Activated CD4-positive, alpha-beta T cell treated with anti-CD3 and anti-CD28 coated beads for 24 hours (primary cell): ENCODE data around the gene NRN1L.
A peak's percentile ranks its signal among the peaks of the same experiment; 100 is the strongest.
"Not testable (repeated sequence)": the region's sequence is repeated elsewhere in the genome, so short reads cannot be mapped to it uniquely, and the experiment has no call there.

Experiments
- DNase-seq, 2 donors: peaks; one replicate each; pipeline ENCODE4 v3.0.0-alpha.2; 2020; ENCODE audit warnings: low read depth in 2 of 2

Gene NRN1L

DNA sequence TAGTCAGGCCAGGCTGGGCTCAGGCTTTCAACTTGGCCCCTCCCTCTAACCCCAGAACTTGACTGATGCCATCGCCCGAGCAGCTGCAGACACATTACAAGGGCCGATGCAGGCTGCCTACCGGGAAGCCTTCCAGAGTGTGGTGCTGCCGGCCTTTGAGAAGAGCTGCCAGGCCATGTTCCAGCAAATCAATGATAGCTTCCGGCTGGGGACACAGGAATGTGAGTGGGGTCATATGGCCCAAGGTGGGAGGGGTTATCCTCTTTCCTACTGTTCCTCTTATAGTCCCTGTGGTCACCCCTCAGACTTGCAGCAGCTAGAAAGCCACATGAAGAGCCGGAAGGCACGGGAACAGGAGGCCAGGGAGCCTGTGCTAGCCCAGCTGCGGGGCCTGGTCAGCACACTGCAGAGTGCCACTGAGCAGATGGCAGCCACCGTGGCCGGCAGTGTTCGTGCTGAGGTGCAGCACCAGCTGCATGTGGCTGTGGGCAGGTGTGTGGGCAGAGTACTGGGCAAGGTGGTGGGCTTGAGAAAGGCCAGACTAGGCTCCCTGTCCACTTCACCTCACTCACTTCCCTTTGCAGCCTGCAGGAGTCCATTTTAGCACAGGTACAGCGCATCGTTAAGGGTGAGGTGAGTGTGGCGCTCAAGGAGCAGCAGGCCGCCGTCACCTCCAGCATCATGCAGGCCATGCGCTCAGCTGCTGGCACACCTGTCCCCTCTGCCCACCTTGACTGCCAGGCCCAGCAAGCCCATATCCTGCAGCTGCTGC lies 2.1 kb upstream of the NRN1L start:
- no peak for DNase-seq

DNA sequence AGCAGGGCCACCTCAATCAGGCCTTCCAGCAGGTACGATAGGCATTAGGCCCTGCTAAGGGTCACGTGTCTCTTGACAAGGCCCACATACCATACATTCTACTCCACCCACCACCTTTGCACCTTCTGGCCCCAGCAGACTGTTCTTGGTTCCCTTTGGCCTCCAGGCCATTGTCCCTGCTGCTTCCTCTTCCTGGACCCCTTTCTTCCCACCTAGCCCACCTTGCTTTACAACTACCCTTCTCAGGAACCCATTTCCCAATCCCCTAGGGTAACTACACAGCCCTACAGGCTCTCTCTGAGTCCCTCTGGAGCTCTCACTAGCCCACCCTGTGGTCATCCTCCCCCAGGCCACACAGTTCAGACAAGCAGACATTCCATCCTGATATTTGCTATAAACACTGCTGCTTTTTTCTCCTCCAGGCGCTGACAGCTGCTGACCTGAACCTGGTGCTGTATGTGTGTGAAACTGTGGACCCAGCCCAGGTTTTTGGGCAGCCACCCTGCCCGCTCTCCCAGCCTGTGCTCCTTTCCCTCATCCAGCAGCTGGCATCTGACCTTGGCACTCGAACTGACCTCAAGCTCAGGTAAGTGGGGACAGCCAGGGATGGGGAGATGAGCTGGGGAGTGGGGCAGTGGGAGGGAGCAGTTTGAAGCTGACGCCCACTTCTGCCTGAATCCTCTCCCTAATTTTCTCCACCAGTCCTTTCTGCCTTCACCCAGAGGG lies 1.4 kb upstream of the NRN1L start:
- no peak for DNase-seq

DNA sequence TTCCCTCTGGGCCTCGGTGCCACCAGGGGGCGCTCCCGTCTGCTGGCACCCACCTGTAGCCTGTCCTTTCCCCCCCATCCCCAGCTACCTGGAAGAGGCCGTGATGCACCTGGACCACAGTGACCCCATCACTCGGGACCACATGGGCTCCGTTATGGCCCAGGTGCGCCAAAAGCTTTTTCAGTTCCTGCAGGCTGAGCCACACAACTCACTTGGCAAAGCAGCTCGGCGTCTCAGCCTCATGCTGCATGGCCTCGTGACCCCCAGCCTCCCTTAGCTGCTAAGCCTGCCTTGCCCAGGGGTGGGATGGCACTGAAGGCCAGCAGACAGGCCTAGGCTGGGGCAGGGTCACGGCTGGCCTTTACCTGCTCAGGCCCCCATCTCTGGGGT lies 818 bp upstream of the NRN1L start:
- peak; percentile 55 to 68 for DNase-seq

DNA sequence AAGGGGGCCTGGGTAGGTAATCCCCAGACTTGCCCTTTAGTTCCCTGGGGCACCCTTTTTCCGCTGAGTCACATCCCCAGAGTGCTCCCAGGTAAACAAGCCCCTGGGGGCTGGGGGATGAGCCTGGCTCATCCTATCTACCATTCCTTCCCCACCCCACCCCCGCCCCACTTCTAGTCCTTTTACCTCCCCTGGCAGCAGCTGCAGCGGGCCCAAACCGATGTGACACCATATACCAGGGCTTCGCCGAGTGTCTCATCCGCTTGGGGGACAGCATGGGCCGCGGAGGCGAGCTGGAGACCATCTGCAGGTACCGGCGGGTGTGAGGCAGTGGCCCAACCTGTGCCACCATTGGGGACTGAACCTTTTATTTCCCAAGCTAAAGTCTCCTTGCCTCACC lies 860 bp downstream of the NRN1L start:
- DNase-seq = no peak

DNA sequence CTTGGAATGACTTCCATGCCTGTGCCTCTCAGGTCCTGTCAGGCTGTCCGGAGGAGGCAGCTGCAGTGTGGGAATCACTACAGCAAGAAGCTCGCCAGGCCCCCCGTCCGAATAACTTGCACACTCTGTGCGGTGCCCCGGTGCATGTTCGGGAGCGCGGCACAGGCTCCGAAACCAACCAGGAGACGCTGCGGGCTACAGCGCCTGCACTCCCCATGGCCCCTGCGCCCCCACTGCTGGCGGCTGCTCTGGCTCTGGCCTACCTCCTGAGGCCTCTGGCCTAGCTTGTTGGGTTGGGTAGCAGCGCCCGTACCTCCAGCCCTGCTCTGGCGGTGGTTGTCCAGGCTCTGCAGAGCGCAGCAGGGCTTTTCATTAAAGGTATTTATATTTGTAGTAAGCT lies 1.3 kb downstream of the NRN1L start:
- no peak for DNase-seq

DNA sequence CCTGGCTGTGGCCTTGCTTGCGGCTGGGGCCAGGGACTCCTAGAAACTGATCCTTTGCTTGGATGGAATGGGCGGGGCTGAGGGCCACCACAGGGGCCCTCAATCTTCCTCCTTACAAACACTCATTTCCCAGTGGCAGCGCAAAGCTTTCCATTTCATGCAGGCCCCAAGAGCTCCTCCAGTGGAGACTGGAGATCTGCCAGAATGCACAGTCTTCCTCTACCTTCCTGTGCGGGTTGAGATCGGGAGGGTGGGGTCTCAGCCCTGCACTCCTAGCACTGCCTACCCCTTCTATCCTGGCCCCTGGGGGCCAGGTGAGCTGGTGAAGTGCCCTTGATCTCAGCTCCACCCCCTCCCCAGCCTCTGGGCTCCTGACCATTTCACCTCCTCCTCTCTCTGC lies 1.7 kb downstream of the NRN1L start:
- no peak for DNase-seq

DNA sequence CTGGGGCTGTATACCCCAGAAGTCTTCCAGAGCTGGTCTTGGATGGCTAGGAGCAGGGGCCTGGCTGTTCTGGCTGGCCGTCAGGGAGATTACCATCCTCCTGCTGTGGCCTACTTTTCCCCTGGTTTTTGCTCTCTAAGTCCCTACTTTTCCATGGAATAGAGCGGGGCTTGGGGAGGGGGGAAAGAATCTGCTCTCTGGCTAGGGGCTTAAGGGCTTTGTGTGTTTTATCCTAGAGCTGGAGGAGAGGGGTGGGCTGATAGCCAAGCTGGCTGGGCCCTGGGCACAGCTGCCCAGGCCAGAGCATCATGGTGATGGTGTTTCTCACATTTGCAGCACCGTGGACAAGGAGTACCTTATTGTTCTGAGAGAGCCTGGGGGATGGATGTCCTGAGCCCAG lies 3.6 kb downstream of the NRN1L start:
- no peak for DNase-seq

DNA sequence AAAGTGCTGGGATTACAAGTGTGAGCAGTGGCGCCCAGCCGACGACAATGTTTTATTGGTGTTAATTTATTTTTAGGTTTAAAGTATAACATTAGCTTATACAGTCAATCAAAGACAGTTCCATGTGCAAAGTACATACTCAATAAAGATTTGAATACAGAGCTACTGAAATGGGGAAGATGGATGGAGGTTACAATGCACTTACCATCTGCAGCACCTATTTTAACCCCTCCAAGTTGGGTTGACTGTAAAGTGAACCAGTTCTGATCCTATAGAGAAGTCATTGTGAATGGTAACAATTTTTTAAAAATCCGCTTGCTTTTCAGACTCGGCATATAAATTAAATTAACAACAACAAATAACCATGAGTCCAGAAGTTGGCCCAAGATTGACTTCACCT lies 7.7 kb downstream of the NRN1L start:
- no peak for DNase-seq

DNA sequence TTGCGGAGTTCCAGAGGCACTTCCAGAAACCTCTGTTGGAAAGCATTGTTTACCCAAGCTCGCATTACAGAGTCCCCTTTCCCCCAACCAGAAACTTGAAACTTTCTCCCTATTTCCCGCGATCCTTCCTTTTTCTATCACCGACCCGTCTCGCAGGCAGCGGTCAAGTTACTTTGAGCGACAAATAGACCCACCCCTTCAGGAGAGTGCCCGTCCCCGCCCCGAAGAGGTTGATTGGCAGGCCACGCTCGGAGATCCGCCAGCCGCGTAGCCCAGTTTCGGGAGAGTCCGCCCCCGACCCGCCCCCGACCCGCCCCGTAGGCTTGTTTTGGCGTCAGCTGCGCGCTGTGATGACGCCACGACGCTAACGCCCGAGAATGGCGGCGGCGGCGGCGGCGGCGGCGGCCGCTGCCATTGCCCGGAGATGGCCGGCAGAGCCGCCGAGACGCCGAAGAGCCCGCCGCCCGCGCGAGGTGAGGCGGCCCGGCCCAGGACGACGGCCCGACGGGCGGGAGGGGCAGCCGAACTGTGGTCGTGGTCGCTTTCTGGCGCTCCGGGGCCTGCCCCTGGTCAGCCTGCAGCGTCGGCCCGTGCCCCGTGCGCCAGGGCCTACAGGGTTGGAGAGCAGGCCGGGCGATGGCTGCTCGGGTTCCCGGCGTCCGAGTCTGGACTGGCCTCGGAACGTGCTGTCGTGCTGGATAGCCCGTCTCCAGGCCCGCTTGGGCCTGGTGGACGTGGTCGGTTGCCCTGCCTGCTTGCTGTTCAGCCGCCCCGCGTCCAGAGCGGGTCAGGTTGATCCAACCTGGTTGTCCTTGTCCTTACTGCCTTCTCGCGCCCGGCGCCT lies 8.4 kb downstream of the NRN1L start, which contains the start of gene PSKH1:
Gene PSKH1, plus strand, starts transcription at position 356 of the 844 bp plus-strand sequence. CDS start 15,496 bp downstream, outside the sequence.
- DNase-seq = peak; percentile 91 to 92

DNA sequence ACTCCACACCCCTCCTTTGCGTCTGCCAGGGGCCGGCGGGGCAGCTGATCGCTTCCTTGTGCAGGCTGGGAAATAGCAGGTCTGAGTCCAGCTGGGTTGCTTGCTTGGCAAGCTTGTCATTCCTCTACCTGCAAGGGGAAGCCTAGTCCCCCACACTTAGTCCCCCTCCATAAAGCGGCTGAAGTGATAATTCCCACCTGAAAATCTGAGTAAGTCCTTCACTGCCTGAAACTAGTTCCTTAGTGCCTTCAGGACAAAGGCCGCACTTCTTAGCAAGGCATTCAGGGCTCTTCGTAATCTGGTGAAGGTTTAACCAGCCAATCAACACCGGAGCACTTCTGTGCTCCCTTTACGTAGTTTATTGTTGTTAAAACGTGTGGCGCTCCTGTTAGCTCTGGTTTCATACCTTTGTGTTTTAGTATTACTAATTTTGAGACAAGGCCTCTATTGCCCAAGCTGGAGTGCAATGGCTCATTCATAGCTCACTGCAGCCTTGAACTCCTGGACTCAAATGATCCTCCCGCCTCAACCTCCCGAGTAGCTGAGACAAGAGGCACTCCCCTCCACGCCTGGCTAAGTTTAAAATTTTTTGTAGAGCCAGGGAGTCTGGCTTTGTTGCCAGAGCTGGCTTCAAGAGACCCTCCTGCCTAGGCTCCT lies 9.2 kb downstream of the NRN1L start:
- DNase-seq = no peak

DNA sequence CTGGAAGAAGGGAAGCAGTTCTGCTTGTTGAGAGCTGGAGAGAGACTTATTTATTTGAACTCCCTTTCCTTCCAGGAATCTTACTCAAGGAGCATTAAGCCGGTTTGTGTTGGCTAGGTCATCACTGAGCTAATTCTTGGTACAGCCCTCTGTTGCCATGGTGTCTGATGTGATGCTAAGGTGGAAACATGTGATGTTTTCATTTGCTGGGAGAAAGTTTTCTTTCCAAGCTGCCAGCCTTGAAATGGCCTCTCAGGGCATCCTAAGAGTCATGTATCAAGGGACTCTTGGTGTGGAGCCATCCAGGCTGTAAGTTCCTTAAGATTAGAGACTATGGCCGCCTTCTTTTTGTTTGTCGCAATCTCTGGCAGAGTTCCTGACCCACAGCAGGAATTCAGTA lies 12.5 kb downstream of the NRN1L start:
- no peak for DNase-seq

DNA sequence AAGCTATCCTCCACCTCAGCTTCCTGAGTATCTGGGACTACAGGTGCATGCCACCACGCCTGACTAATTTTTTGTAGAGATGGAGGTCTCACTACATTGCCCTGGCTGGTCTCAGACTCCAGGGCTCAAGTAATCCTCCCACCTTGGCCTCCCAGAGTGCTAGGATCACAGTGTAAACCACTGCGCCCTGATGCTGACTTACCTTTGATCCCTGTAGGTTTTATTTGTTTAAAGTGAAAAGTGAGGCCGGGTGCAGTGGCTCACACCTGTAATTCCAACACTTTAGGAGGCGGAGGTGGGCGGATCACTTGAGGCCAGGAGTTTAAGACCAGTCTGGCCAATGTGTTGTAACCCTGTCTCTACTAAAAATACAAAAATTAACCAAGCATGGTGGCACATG lies 17.0 kb downstream of the NRN1L start:
- DNase-seq = no peak

DNA sequence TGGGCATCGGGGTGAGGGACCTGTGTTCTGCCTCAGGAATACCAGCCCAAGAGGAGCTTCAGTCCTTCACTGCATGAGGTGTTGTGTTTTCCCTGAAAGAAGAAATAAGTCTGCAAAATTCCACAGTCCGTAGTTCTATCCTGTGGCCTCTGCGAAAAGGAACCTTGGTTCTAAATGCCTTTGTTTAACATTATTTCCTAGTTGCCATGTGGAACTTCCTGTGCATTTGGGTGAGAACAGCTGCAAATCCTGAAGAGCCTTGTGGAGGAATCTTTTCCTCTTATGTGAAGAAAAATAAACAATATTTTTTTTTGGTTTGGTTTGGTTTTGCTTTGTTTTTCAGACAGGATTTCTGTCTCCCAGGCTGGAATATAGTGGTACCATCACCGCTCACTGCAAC lies 18.1 kb downstream of the NRN1L start:
- DNase-seq = no peak

DNA sequence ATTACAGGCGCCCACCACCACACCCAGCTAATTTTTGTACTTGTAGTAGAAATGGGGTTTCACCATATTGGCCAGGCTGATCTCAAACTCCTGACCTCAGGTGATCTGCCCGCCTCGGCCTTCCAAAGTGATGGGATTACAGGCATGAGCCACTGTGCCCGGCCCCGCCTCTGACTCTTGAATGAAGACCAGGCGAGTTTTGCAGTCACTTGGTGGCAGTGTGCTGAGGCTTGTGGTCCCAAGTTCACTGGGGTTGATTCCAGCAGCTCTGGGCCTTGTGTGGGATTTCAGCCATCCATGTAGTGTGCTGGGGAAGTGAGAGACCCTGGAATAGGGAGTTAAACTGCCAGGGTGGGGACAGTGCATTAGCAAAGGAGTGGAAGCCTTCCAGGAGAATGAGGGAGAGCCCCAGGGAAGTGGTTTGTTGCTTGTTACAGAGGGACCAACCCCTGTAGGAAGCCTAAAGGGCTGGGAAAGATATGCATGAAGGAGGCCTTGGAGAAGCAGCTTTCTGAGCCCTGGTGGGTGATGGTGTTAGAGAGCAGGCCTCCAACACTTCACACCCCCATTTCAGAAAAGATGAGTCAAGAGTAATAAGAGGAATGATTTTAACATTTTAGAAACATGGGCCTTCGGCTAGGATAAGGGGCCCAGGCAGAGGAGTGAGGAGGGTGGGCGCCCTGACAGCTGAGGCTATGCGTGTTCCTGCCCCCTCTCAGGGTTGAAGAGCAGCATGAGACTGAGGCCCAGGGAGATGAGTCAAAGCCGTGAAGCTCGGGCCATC lies 22.9 kb downstream of the NRN1L start:
- no peak for DNase-seq

DNA sequence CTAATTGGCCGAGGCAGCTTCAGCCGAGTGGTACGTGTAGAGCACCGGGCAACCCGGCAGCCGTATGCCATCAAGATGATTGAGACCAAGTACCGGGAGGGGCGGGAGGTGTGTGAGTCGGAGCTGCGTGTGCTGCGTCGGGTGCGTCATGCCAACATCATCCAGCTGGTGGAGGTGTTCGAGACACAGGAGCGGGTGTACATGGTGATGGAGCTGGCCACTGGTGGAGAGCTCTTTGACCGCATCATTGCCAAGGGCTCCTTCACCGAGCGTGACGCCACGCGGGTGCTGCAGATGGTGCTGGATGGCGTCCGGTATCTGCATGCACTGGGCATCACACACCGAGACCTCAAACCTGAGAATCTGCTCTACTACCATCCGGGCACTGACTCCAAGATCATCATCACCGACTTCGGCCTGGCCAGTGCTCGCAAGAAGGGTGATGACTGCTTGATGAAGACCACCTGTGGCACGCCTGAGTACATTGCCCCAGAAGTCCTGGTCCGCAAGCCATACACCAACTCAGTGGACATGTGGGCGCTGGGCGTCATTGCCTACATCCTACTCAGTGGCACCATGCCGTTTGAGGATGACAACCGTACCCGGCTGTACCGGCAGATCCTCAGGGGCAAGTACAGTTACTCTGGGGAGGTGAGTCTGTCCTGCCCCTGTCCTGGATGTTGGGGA lies 24.5 kb downstream of the NRN1L start:
- DNase-seq = no peak

DNA sequence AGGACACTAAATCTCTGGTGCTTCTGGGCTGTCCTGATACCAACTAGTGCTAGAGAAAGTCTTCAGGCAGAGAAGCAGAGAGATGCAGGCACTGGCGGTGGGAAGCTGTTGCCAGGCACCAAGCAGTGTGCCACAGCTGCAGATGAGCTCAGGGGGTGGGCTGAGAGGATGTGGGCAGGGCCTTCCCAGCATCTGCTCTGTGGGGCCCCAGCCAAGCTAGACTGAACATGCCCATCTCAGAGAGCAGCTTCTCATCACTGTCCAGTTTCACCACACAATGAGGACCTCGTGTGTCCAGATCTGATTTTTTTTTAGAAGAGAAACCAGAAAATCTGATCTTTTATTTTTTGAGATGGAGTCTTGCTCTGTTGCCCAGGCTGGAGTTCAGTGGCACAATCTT lies 25.5 kb downstream of the NRN1L start:
- DNase-seq = no peak

DNA sequence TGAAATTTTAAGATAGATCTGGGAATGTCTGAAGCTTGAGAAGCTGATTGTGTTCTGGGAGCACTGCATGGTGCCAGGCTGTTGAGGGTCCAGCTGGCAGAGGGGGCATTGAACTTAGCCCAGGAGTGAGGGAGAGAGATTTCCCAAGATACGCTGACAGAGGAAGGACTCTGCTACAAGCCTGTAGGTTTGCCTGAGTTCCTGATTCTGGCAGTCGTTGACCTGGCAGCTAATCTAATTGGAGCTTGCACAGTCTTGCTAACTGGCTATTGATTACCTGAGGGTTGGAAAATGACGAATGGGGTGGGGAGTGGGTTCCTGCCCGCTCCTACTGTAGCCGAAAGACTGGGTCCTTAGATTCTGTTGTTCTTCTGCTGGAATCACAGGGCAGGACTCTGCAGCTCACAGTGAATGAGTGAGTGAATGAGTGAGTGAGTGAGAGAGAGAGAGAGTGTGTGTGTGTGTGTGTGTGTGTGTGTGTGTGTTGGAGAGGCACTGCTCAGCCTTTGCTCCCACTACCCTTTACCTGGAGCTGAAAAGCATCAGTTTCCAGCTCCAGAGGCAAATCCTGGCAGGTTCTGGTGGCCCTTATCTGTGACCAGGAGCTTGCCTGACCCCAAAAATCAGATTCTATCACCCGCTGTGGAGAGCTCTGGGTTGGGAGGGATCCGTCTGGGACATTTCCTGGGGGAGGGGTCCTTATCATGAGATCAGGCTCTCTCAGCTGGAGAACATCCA lies 30.2 kb downstream of the NRN1L start:
- DNase-seq = no peak

DNA sequence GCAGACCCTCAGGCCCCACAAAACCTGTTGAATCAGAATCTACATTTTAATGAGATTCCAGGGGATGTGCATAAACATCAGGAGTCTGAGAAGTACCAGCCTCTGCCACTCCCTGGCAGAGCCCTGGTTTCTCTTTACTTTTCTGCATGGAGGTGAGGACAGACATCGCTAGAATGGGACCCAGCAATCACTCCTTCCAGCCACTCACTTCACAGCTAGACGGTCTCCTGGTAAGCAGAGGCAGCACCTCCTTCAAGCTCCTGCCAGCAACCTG lies 30.7 kb downstream of the NRN1L start:
- DNase-seq = not testable (repeated sequence)

DNA sequence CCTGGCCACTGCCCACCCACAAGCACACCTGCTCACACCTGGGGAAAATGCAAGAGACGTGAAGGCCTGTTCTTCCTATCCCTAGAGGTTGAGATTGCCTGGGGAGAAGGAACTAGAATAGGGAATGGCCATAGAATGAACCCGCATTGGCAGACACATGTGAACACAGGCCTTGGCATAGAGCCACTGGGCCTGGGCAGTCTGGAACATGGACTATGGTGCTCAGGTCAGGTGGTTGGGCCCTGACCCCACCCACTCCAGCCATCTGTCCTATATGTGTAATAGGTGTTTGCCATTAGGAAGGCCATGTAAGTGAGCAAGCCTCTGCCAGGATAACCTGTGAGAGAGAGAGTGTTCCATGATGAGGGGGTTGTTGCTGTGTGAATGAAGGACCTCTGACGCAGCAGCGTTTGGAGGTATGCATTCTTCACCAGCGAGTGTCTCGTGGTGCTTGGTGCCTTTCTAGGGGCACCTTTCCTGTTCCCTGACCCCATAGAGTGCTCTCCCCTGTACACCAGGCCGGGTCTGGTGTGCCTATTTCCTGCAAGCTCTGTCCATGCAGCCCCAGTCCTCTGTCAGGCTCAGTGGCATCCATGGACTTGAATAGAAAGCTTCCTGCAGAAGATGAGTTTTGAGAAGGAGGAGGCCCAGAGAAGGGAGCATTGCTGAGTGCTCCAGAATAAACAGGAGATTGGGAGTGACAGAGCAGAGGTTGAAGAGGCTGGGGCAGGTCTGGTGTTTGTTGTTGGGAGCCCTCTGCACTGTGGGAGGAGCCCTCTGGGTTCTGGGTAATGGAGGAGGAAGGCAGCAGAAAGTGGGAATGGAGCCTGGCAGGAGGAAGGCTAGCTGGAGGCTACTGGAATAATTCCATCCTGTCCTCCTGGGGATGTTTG lies 31.4 kb downstream of the NRN1L start:
- no peak for DNase-seq
